ENCODE measurements around the gene ZNF534.
"Not testable (repeated sequence)": the region's sequence is repeated elsewhere in the genome, so short reads cannot be mapped to it uniquely, and the experiment has no call there.

ZNF534 gene

DNA sequence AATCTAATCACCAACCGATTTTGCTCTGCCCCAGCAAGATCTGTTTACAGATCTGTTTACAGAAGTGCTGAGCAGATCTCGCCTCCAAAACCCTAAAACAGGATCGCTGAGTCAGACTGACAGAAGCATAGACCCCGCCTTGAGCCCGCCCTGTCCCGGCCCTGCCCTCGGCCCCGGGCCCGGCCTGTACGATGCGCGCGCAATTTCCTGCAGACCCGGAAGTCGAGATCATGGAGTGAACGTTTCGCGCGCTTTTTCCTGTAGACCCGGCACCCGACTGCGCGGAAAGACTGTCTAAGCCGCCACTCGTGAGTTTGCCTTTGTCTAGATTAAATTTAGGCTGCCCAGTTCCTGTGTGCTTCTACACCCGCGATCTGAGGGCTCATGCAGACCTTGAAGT lies at the start of gene ZNF534:
Gene ZNF534, plus strand, starts transcription at position 212 of the 400 bp plus-strand sequence. CDS start 2,327 bp downstream, outside the sequence.
- DNase-seq (ENCODE audit: low read depth), result no peak

DNA sequence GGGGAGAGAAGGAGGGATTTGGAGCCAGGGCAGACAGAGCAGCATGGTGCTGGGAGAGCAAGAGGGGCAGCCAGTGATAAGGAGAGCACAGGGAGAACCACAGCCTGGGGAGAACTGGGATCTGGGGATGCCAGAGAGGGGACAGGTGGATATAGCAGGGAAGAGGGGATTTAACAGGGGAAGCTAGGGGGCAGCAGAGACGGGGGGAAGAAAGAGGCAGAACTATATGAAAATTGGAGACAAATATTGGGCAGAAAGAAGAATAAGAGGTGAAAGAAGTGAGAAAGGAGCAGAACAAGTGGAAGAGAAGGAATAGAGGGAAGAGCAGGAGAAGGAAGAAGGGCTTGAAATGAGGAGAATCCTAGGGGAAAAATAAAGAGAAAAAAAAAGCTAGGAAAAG lies 37.8 kb upstream of the ZNF534 start:
- DNase-seq (ENCODE audit: low read depth), result no peak

DNA sequence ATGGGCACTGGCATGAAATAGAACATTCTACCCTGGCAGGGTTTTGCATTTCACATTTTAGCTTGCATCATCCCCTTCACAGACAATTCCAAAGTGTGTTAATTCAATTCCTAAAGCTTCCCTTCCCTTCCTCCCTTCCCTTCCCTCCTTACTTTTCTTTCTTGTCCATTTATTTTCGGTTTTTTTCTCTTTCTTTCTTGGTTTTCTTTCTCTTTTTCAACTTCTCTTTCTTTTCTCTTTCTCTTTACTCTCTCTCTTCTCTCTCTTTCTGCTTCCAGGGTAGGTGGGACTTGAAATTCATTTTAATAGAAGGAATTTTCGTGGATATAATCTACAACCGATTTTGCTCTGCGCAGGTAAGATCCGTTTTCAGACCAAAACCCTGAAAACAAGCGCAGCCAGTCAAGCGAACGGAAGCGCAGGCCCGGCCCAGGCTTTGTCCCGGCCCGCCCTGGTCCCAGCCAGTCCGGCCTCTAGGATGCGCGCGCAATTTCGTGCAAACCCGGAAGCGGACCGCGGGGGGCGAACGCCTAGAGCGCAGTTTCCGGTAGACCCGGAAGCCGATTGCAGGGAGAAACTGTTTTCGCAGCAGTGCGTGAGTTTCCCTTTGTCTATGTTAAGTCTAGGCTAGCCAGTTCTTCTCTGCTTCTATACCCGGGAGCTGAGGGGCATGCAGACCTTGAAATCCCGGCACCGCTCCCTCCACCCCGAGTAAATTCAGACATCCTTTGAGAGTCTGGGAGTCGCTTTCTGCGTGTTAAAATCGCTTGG lies 31.5 kb upstream of the ZNF534 start, which contains the start of gene ZNF528:
Gene ZNF528, plus strand, starts transcription at position 540 of the 771 bp plus-strand sequence. CDS start 4,165 bp downstream, outside the sequence.
- peak; percentile 95 for DNase-seq (ENCODE audit: low read depth)

DNA sequence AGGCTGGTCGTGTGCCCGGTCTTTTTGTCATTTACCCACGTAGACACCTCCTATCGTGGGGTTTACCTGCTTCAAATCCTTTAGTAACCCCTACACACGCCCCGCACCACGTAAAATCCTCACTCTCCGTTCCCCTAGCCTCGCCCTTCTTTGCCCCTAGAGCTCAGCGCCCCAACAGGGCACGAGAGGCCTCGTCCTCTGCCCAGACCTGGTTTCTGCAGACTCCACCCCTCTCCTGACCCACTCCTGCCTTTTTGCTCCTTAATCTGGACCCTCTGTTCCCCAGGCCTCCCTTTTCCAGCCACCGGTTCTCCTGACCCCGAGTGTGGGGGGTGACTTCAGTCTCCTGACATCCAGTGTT lies 30.9 kb upstream of the ZNF534 start:
- no peak for DNase-seq (ENCODE audit: low read depth)

DNA sequence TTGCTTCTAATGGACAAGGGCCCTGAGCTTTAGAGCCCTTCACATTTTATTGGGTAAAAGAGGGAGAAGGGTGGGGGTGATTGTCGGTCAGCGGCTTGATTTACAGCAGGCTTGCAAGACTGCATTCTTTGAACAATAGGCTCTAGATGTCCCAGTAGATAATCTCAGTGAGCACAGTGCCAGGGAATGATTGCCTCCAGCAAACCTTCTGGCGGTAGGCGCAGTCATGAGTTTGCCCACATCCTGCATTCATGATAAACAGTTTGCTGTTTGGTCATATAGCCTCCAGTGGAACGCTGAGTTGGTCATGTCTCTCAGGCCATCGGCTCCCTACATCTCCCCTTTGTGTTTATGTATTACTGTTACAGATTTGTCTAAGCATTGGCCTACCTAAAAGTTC lies 18.7 kb upstream of the ZNF534 start:
- no peak for DNase-seq (ENCODE audit: low read depth)

DNA sequence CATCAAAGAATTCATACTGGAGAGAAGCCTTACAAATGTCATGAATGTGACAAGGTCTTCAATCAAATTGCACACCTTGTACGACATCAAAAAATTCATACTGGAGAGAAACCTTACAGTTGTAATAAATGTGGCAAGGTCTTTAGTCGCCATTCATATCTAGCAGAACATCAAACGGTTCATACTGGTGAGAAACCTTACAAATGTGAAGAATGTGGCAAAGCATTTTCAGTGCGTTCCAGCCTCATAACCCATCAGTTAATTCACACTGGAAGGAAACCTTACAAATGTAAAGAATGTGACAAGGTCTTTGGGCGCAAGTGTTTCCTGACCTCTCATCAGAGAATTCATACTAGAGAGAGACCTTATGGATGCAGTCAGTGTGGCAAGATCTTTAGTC lies 13.2 kb upstream of the ZNF534 start:
- no peak for DNase-seq (ENCODE audit: low read depth)

DNA sequence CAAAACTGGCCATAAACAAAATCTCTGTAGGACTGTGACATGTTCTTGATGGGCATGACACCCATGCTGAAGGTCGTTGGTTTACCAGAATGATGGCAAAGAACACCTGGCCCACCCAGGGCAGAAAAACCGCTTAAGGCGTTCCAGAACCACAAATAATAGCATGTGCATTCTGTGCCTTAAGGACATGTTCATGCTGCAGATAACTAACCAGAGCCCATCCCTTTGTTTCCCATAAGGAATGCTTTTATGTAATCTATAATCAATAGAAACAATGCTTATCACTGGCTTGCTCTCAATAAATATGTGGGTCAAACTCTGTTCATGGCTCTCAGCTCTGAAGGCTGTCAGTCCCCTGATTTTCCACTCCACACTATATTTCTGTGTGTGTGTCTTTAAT lies 13.2 kb downstream of the ZNF534 start:
- no peak for DNase-seq (ENCODE audit: low read depth)

DNA sequence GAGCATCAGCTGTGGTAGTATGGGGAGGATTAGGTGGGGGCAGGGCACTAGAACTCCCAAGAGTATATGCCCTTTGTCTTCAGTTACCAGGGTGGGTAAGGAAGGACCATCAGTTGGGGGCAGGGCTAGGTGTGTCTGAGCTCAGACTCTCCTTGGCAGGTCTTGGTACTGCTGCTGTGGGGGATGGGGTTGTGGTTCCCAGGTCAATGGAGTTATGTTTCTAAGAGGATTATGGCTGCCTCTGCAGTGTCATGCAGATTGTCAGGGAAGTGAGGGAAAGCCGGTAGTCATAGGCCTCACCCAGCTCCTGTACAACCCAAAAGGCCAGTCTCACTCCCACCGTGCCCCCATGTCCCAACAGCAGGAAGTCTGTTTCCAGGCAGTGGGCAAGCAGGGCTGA lies 15.6 kb downstream of the ZNF534 start:
- DNase-seq (ENCODE audit: low read depth), result no peak

DNA sequence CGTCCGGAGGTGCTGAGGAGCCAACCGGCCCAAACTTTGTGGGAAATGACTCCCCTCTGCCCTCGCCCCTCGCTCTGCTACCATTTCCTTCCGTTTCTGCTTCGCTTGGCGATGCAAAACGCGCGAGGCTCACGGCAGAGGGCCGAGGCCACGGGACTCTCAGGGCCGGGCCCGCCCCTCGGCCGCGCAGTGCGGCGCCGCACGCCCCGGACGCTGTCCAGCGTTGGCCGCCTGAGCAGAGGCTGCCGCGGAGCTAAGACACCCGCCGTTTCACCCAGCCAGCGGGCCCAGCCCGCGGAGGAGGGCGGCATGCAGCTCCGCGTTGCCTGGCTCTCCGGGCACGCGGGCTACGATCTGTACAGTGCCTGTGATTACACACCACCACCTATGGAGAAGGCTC lies 22.3 kb downstream of the ZNF534 start:
- DNase-seq (ENCODE audit: low read depth), result no peak

DNA sequence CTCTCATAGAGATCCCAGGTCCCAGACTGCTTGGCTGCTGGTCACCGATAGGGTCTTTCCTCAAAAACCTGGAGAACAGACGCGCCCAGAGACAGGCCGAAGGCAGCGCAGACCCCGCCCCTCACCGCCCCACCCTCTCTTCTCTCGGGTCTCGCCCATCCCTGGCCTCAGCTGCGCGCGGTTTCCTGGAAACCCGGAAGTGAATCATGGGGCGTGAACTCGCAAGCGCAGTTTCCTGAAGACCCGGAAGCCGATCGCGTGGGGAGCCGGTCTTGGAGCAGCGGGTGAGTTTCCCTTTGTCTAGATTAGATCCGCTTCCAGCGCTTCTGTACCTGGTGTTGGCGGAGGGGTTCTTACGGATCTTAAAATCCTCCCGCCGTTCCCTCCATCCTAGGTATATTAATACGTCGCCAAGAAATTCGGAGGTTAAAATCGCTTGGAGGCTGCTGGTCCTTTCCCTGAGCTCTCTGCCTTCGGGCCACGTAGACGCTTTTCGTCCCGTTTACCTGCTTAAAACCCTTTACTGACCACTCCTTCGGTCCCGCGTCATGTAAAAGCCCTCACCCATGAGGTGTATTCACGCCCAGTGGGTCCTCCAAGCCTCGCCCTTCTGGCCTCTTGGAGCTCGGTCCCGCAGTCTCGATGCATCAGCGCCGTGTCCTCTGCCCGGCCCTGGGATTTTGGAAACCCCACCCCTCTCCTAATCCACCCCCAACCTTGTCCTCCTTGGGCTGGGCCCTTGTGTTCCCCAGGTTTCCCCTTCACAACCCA lies 24.6 kb downstream of the ZNF534 start, which contains the start of gene ZNF578:
Gene ZNF578, plus strand, starts transcription at position 230 of the 771 bp plus-strand sequence. CDS start 48,293 bp downstream, outside the sequence.
- peak; percentile 42 for DNase-seq (ENCODE audit: low read depth)

DNA sequence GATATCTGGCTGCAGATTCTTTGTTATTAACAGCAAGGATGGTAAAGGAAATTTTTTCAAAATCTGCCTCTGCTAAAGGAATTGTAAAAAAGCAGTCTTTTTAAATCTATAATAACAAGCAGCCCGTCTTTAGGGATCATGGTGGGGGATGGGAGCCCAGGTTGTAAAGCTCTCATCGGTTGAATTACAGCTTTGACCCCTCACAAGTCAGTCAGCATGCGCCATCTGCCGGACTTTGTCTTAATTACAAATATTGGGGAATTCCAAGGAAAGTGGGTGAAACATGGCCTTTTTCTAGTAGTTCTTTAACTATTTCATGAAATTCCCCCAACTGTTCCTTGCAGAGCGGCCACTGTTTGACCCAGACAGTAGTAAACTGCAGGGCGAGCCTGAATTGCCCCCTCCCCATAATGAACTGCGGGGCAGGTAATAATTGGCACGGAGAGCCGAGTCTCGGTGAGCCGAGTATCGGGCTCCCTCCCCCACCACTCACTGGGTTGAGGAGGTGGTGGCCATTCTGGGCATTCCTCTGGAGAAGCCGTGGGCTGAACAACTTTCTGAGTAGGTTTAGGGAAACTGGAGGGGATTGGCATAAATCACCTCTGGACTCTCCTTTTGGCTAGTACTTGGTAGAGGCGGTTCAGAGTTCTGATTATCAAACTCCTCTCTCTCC lies 36.0 kb downstream of the ZNF534 start:
- DNase-seq (ENCODE audit: low read depth), result no peak

DNA sequence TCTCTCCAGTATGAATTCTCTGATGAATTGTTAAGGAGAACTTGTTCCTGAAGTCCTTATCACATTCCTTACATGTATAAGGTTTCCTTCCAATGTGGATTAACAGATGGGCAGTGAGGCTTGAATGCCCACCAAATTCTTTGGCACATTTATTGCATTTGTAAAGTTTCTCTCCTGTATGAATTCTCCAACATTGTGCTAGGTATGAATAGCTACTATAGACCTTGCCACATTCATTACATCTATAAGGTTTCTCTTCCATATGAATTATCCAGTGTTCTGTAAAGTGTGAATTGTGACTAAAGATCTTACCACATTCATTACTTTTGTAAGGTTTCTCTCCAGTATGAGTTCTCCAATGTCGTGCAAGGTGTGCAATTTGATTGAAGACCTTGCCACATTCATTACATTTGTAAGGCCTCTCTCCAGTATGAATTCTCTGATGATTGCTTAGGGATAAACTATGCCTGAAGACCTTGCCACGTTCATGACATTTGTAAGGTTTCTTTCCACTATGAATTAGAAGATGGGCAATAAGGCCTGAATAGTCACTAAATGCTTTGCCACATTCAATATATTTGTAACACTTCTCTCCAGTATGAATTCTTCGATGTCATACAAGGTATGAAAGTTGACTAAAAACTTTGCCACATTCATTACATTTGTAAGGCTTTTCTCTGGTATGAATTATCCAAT lies 44.9 kb downstream of the ZNF534 start:
- DNase-seq (ENCODE audit: low read depth), result no peak

DNA sequence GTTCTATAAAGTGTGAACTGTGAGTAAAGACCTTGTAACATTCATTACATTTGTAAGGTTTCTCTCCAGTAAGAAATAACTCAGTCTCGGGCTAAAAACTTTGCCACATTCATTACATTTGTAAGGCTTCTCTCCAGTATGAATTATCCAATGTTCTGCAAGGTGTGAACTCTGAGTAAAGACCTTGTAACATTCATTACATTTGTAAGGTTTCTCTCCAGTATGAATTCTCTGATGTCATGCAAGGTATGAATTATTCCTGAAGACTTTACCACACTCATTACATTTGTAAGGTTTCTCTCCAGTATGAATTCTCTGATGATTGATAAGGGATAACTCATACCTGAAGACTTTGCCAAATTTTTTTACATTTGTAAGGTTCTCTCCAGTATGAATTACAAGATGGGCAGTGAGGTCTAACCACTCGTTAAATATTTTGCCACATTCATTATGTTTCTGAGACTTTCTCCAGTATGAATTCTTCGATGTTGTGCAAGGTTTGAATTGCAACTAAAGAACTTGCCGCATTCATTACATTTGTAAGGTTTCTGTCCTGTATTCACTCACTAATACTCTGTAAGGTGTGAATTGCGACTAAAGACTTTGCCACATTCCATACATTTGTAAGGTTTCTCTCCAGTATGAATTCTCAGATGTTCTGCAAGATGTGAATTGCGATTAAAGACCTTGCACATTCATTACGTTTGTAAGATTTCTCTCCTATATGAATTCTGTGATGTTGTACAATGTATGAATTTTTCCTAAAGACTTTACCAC lies 45.6 kb downstream of the ZNF534 start:
- no peak for DNase-seq (ENCODE audit: low read depth)

DNA sequence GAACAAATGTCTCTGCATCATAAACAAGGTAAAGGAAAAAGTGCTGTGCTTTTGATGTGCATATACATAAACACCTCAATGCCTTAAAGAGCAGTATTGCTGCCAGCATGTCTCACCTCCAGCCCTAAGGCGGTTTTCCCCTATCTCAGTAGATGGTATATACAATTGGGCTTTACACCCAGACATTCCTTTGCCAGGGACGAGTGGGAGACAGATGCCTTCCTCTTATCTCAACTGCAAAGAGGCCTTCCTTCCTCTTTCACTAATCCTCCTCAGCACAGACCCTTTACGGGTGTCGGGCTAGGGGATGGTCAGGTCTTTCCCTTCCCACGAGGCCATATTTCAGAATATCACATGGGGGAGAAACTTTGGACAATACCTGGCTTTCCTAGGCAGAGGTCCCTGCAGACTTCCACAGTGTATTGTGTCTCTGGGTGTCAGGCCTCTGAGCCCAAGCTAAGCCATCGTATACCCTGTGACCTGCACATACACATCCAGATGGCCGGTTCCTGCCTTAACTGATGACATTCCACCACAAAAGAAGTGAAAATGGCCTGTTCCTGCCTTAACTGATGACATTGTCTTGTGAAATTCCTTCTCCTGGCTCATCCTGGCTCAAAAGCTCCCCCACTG lies 55.3 kb downstream of the ZNF534 start:
- DNase-seq (ENCODE audit: low read depth), result not testable (repeated sequence)

DNA sequence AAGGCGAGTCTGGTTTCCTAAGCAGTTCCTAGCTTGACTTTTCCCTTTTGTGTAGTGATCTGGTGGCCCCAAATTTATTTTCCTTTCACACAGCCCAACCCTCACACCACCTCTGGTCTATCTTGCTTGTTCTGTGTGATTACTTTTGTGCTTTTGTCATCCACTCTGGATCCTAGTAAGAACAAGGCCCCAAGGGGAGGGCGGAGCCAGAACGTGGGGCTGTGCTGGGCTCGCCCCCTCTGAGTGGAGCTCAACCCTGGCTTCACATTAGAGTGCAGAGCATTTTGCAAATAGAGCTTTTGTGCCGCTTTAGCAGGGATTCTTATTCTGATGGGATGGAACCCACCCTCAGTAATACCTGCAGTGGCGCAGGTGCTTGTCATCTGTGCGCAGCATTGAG lies 56.1 kb downstream of the ZNF534 start:
- DNase-seq (ENCODE audit: low read depth), result not testable (repeated sequence)

DNA sequence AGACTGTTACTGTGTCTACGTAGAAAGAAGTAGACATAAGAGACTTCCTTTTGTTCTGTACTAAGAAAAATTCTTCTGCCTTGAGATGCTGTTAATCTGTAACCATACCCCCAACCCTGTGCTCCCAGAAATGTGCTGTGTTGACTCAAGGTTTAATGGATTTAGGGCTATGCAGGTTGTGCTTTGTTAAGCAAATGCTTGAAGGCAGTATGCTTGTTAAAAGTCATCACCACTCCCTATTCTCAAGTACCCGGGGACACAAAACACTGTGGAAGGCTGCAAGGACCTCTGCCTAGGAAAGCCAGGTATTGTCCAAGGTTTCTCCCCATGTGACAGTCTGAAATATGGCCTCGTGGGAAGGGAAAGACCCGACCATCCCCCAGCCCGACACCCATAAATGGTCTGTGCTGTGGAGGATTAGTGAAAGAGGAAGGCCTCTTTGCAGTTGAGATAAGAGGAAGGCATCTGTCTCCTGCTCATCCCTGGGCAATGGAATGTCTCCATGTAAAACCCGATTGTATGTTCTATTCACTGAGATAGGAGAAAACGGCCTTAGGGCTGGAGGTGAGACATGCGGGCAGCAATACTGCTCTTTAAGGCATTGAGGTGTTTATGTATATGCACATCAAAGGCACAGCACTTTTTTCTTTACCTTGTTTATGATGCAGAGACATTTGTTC lies 56.8 kb downstream of the ZNF534 start:
- DNase-seq (ENCODE audit: low read depth), result not testable (repeated sequence)

DNA sequence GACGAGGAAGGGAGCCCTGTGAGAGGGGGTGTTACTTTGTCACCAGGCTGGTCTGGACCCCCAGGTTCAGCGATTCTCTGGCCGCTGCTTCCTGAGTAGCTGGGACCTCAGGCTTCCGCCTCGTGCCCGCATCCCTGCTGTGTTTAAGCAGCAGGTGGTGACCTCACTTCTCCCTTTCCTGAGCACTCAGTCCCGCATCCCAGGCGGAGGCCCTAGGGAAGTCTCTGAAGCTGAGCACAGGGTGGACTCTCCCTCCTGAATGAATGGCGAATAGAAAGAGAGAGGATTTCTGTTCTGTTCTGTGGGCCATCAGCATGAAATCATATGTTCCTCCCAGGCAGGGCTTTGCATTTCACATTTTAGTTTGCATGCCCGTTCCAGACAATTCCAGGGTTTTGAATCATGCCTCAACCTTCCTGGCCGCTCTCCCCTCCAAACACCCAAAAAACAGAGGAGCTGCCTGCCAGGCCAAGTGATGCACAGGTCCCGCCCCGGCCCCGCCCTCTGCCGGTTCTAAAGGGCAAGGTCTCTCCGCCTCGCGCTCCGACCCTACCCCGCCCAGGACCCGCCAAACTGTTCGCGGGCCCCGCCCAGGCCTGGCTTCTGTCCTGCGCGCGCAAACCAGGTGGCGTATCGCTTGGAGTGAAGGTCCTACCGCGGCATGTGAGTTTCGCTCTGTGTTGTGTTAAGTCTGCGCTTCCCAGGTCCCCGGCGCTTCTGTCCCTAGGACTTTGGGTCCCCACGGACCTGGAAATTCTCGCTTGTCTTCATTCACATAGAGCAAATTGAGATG lies 63.4 kb downstream of the ZNF534 start:
- DNase-seq (ENCODE audit: low read depth), result no peak

DNA sequence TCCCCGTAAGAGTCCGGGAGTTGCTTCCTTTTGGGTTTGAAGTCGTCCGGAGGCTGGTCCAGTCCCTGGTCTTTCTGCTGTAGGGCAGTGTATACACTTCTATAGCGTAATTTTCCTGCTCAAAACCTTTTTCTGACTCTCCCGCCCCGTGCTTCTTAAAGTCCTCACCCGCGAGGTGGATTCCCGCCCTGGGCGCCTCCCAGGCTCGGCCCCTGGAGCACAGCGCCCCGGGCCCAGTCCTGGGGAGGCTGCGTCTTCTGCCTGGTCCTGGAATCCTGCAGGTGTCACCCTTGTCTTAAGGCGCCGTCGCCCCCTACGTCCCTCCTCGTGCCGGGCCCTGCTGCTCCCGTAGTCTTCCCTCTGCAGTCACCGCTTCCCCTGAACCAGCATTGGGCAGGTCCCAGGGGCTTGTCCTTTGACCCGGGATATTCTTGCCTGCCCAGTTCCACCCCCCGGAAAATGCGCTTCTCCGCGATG lies 64.1 kb downstream of the ZNF534 start:
- DNase-seq (ENCODE audit: low read depth), result no peak

DNA sequence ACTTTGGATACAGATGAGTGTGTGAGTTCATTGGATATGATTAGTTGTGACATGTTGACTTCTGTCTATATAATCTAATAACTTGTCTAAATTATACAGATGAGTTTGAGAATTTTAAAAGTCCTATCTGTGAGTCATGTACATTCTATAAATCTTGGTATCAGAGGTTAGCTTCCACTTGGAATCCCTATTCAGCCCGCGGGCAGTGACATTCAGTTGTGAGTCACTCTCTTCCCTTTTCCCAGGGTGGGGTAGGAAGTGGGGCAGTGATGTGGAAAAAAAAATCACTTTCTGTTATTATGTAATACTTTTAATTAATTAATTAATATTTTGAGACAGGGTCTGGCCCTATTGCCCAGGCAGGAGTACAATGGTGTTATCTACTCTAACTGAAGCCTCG lies 65.6 kb downstream of the ZNF534 start:
- DNase-seq (ENCODE audit: low read depth), result no peak
